CD4-positive, CD25-positive, alpha-beta regulatory T cell (primary cell): ENCODE measurements around the gene GABBR2. TPM values are rescaled to one million over a fixed set of nuclear protein-coding genes. Genes with fewer than 3 reads are reported as not detected.
"Not testable (repeated sequence)": the region's sequence is repeated elsewhere in the genome, so short reads cannot be mapped to it uniquely, and the experiment has no call there.

Experiments used
- ATAC-seq, 2 donors: fragments of 150-1000 bp; cut with Tn5 transposase; one replicate each; pipeline ENCODE4 v1.10.0; 2021; ENCODE audit warnings: low read depth in 2 of 2, moderate number of reproducible peaks in 2 of 2, moderate library complexity in 1 of 2
- DNase-seq, 3 donors: peaks; one replicate each; pipeline versions ENCODE4 v3.0.0 to v3.0.0-alpha.2; 2012 to 2022; ENCODE audit warnings: mixed read lengths in 1 of 3
- H3K27ac ChIP-seq: one replicate; pipeline ENCODE4 v1.7.0; 2013; ENCODE audit warnings: mild to moderate bottlenecking, low read length; ENCODE audit not compliant: insufficient read depth, poor library complexity, severe bottlenecking
- H3K27me3 ChIP-seq: one replicate; pipeline ENCODE4 v1.7.0; 2013; ENCODE audit warnings: low read length; ENCODE audit not compliant: control insufficient read depth, insufficient read depth
- H3K36me3 ChIP-seq: one replicate; pipeline ENCODE4 v1.7.0; 2013; ENCODE audit warnings: mild to moderate bottlenecking, low read length, moderate library complexity; ENCODE audit not compliant: control insufficient read depth, insufficient read depth
- H3K4me1 ChIP-seq: 2 replicates; pipeline ENCODE4 v1.7.0; 2013; ENCODE audit warnings: mild to moderate bottlenecking, low read length; ENCODE audit not compliant: insufficient read depth, control insufficient read depth, poor library complexity, severe bottlenecking
- H3K4me3 ChIP-seq: one replicate; pipeline ENCODE4 v1.7.0; 2013; ENCODE audit warnings: low read depth, mild to moderate bottlenecking, low read length, moderate library complexity
- H3K9me3 ChIP-seq, 2 experiments: 1 replicate in 1 of 2; 2 replicates in 1 of 2; pipeline ENCODE4 v1.7.0; 2013; ENCODE audit warnings: low read length in 2 of 2, mild to moderate bottlenecking in 1 of 2, moderate library complexity in 1 of 2; ENCODE audit not compliant: control insufficient read depth in 2 of 2
- H3K27ac Mint-ChIP-seq, 3 donors: one replicate each; pipeline ENCODE4 v1.8.0; 2020 to 2022; ENCODE audit warnings: mild to moderate bottlenecking in 3 of 3, mixed read lengths in 3 of 3, moderate library complexity in 2 of 3
- H3K27me3 Mint-ChIP-seq: one replicate; pipeline ENCODE4 v1.8.0; 2022; ENCODE audit warnings: mild to moderate bottlenecking, mixed read lengths
- H3K36me3 Mint-ChIP-seq: one replicate; pipeline ENCODE4 v1.8.0; 2020; ENCODE audit warnings: mixed read lengths
- H3K4me1 Mint-ChIP-seq, 4 donors: one replicate each; pipeline ENCODE4 v1.8.0; 2020 to 2022; ENCODE audit warnings: mixed read lengths in 4 of 4, mild to moderate bottlenecking in 1 of 4
- H3K4me3 Mint-ChIP-seq, 4 donors: one replicate each; pipeline ENCODE4 v1.8.0; 2020 to 2022; ENCODE audit warnings: mild to moderate bottlenecking in 4 of 4, mixed read lengths in 4 of 4, moderate library complexity in 3 of 4
- H3K9me3 Mint-ChIP-seq, 7 donors: one replicate each; pipeline ENCODE4 v1.8.0; 2020 to 2022; ENCODE audit warnings: mixed read lengths in 7 of 7, mild to moderate bottlenecking in 3 of 7, moderate library complexity in 2 of 7
- polyA plus RNA-seq, 4 donors: library from polyadenylated mRNA; unstranded; fragments of 300-500 nt; fragmentation: Illumina TruSeq; gene quantifications; one replicate each; pipeline ENCODE4 v1.2.3, GENCODE V29; 2021
- total RNA-seq: library from RNA; stranded (reverse); gene quantifications from one replicate; pipeline ENCODE4 v1.2.3, GENCODE V29; 2022

The GABBR2 gene
- total and polyA plus RNA-seq, 5 donors from 2014 or later: not detected

DNA sequence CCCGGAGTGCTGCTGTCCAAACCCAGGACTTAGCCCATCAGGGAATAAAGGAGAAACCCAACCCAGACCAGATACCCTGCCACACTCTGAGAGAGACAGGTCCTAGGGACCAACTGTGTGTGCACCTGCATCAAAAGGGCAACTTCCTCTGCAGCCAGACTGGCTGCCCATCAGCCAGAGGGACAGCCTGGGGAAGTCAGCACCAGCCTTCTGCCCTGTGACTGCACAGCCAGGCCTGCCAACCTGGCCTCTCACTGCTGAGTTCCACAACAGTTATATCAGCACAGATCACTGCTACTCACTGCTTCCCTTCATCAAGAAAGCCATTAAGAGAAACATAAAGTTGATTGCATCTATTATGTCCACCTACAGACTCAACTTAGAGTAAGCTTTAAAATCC, 18.0 kb downstream of the GABBR2 start:
- Histone ChIP-seq H3K9me3 (no peaks in the 10 kb centered on the region), H3K36me3 (no peaks in the 10 kb centered on the region), H3K4me1 (no peaks in the 10 kb centered on the region), H3K4me3 (no peak overlapping the region), H3K27ac (no peak overlapping the region), H3K27me3 (no peaks in the 10 kb centered on the region)
- H3K4me1 Mint-ChIP-seq: peaks cover 0 to 4% (median 0%) of the 10 kb centered on the region in 4 donors
- peaks cover 11% of the 10 kb centered on the region for H3K27me3 Mint-ChIP-seq
- no peak overlapping the region for H3K4me3 Mint-ChIP-seq
- H3K27ac Mint-ChIP-seq: no peak overlapping the region
- ATAC-seq: no peak
- no peak for DNase-seq
- peaks cover 0 to 5% (median 0%) of the 10 kb centered on the region in 7 donors for H3K9me3 Mint-ChIP-seq
- no peaks in the 10 kb centered on the region for H3K36me3 Mint-ChIP-seq

DNA sequence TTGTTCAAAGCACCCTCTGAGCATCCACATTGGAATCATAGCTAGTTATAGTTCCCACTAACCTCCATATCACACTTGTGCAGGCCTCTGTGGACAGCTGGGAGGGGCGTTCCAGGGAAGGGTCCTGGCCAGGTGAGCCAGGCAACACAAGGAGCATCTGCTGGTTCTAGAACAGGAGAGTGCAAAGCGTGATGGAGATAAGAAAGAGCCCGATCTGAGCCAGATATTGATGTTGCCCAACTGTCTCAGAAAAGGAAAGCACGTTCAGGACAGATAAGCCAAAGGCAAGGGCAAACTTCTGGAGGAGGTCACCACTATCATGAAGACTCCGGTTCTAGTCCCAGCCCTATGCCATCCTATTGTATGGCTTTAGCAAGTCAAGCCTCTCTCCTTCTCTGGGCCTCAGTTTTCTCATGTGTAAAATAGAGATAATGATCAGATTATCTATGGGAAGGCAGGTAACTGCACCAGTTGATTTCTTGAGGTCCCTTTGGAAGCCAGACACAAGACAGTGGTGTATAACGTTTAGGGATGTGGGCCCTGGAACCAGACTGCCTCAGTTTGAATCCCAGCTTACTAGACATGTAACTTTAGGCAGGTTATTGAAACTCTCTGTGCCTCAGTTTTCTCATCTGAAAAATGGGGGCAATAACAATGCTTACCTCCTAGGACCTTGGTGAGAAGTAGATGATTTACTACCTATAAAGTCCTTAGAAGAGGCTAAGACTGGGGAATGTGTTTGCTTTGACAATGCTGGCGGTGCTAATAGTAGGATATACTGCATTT, 19.8 kb downstream of the GABBR2 start:
- DNase-seq (no peak), ATAC-seq (no peak)
- H3K27ac ChIP-seq: no peak overlapping the region
- H3K36me3 ChIP-seq: no peaks in the 10 kb centered on the region
- Mint-ChIP-seq H3K4me1 (peaks cover 0 to 4% (median 0%) of the 10 kb centered on the region in 4 donors), H3K27me3 (no peaks in the 10 kb centered on the region), H3K4me3 (no peak overlapping the region), H3K27ac (no peak overlapping the region), H3K36me3 (no peaks in the 10 kb centered on the region), H3K9me3 (peaks cover 0 to 6% (median 0%) of the 10 kb centered on the region in 7 donors)
- no peaks in the 10 kb centered on the region for H3K4me1 ChIP-seq
- no peaks in the 10 kb centered on the region for H3K9me3 ChIP-seq
- H3K4me3 ChIP-seq: no peak overlapping the region
- no peaks in the 10 kb centered on the region for H3K27me3 ChIP-seq

DNA sequence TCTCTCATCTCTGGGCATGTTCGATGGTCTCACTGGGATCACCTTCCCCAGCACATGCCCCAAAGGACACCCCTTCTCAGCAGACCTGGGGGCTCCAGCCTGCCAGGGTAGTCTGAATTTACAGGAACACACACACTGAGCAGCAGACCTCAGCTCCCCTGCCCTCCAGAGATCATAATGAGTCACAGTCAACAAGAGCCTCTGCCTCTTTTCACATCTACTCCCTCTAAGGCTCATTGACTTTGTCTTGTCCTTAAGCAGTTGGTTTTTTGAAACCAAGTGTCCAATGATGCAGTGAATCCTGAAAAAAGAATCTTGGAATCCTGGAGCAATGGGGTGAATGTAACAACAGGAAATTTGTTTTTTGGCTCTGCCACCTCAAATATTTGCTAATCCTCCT, 20.8 kb downstream of the GABBR2 start:
- Mint-ChIP-seq H3K4me1 (peaks cover 0 to 4% (median 0%) of the 10 kb centered on the region in 4 donors), H3K36me3 (no peaks in the 10 kb centered on the region)

DNA sequence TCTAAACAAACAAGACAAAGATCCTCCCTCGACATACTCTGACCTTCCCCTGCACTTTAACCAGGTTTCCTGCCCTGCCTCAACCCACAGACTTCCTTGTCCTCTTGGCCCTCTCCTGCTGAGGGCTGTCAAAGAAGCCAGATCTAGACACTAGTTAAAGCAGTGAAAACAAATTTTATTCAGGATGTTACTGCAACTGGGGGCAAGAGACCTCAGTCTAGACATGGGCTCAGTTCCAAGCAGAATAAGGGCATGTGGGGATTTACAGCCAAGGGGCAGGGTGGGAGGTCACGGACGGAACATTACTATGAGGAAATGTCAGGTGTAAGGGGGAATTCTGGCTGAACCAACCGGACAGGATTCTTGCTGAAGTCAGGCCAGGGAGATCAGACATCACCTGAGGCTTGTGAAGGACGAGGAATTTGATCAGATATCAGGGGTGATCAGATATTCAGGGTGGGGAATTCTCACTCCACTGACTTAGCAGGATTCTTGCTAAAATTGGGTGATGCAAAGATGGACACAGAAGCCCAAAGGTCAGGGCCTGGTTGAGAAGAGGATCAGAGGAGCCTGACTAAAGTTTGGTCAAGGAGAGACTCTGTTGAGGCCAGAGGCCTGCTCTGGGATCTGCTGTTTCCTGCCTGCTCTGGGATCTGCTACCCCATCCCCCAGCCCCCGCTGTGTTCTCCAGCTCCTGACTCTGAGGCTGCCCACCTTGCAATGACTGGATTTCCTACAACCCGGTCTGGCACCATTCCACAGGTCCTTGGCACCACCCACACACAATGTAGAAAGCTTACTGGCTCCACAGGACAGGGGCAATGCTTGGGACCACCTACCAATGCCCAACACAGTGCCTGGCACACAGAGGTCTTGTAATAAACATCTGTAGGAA, 21.5 kb downstream of the GABBR2 start:
- no peak overlapping the region for H3K4me3 Mint-ChIP-seq
- no peaks in the 10 kb centered on the region for H3K36me3 Mint-ChIP-seq
- peak overlapping the region in 2 of 3 donors; percentile 5 to 78 for H3K27ac Mint-ChIP-seq

More for the DNA sequence above, 20.8 kb downstream of the GABBR2 start:
- no peak for ATAC-seq
- no peaks in the 10 kb centered on the region for H3K9me3 ChIP-seq
- no peak overlapping the region for H3K4me3 ChIP-seq
- Mint-ChIP-seq H3K27ac (no peak overlapping the region), H3K9me3 (peaks cover 0 to 6% (median 0%) of the 10 kb centered on the region in 7 donors), H3K27me3 (no peaks in the 10 kb centered on the region), H3K4me3 (no peak overlapping the region)
- H3K27ac ChIP-seq: no peak overlapping the region
- H3K4me1 ChIP-seq: no peaks in the 10 kb centered on the region
- no peak for DNase-seq
- H3K27me3 ChIP-seq: no peaks in the 10 kb centered on the region
- H3K36me3 ChIP-seq: no peaks in the 10 kb centered on the region

DNA sequence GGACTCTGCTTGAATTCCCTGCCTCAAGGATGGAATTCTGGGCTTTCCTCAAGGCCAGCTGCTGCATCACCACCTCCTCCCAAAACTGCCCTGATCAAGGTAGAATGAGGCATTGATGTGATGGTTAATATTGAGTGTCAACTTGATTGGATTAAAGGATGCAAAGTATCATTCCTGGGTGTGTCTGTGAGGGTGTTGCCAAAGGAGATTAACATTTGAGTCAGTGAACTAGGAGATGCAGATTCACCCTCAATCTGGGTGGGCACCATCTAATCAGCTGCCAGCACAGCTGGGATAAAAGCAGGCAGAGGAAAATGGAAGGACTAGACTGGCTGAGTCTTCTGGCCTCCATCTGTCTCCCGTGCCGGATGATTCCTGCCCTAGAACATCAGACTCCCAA, 23.9 kb downstream of the GABBR2 start:
- not testable (repeated sequence) for H3K4me3 Mint-ChIP-seq, H3K9me3 Mint-ChIP-seq, H3K27ac ChIP-seq, H3K36me3 ChIP-seq, H3K4me1 Mint-ChIP-seq, H3K27me3 ChIP-seq, H3K36me3 Mint-ChIP-seq, H3K4me1 ChIP-seq, H3K27me3 Mint-ChIP-seq, DNase-seq, H3K9me3 ChIP-seq, H3K27ac Mint-ChIP-seq, ATAC-seq, H3K4me3 ChIP-seq

More for the DNA sequence above, 21.5 kb downstream of the GABBR2 start:
- Histone ChIP-seq H3K4me1 (no peaks in the 10 kb centered on the region), H3K27ac (no peak overlapping the region), H3K9me3 (no peaks in the 10 kb centered on the region), H3K4me3 (no peak overlapping the region), H3K27me3 (no peaks in the 10 kb centered on the region), H3K36me3 (no peaks in the 10 kb centered on the region)
- ATAC-seq: no peak
- no peaks in the 10 kb centered on the region for H3K27me3 Mint-ChIP-seq
- peaks cover 0 to 6% (median 0%) of the 10 kb centered on the region in 7 donors for H3K9me3 Mint-ChIP-seq
- H3K4me1 Mint-ChIP-seq: peaks cover 0 to 4% (median 0%) of the 10 kb centered on the region in 4 donors
- DNase-seq: no peak

DNA sequence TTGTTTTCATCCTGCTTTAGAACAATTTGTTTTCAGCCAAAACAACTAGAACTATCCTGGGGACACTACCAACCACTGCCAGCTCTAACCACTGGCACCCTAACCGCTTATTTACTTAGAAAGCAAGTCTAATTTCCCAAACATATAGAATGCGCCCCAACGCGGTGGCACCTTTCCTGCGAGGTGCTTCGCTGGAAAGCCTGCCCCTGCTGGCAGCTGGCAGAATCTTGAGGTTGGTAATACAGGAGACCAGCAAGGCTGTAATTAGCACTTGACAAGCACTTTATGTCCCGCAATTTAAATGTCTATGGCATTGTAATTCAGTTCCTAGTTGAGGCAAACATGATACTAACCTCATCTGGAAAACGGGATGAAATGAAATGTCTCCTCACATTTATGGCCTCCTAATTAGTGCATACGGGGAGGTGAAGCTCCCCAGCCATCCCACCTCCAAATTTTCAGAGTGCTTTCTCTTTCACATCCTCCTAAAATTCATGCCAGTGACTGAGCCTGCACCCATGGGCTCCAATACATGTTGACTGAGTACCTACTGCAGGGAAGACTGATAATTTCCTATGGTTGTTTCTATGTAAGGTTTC, 30.4 kb downstream of the GABBR2 start:
- Histone ChIP-seq H3K9me3 (peaks cover 0 to 4% of the 10 kb centered on the region in 2 experiments), H3K27me3 (no peaks in the 10 kb centered on the region), H3K27ac (no peak overlapping the region), H3K4me1 (no peaks in the 10 kb centered on the region), H3K4me3 (no peak overlapping the region), H3K36me3 (no peaks in the 10 kb centered on the region)
- no peak overlapping the region for H3K4me3 Mint-ChIP-seq
- H3K36me3 Mint-ChIP-seq: no peaks in the 10 kb centered on the region
- DNase-seq (peak in 1 of 3 donors; percentile 23), ATAC-seq (no peak)
- peaks cover 0 to 6% (median 0%) of the 10 kb centered on the region in 7 donors for H3K9me3 Mint-ChIP-seq
- peaks cover 5% of the 10 kb centered on the region for H3K27me3 Mint-ChIP-seq
- H3K4me1 Mint-ChIP-seq: no peaks in the 10 kb centered on the region
- no peak overlapping the region for H3K27ac Mint-ChIP-seq

DNA sequence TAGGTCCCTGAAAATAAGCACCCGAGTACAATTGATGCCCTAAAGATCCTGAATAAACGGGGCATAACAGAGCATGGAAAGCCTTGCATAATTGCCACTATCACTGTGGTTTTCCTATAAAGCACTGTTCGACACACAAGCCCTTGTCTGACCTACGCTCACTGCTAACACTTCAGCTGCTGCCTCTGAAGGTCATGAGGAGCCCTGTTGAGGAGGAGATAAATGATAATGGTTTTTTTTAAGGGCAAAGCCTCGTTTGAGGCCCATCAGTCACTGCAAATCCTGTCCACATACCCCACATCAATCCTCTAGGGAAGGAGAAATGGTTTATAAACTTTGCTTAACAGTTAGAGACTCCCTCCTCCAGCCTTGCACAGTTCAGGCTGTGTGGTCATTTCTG, 35.1 kb downstream of the GABBR2 start:
- no peaks in the 10 kb centered on the region for H3K36me3 ChIP-seq
- peaks cover 0 to 4% of the 10 kb centered on the region in 2 experiments for H3K9me3 ChIP-seq
- peaks cover 19% of the 10 kb centered on the region for H3K27me3 Mint-ChIP-seq
- ATAC-seq (no peak), DNase-seq (no peak)
- no peaks in the 10 kb centered on the region for H3K4me1 ChIP-seq
- peaks cover 0 to 6% (median 0%) of the 10 kb centered on the region in 7 donors for H3K9me3 Mint-ChIP-seq
- no peak overlapping the region for H3K27ac Mint-ChIP-seq
- H3K4me3 ChIP-seq: no peak overlapping the region
- H3K4me3 Mint-ChIP-seq: no peak overlapping the region
- H3K27ac ChIP-seq: no peak overlapping the region
- no peaks in the 10 kb centered on the region for H3K4me1 Mint-ChIP-seq
- no peaks in the 10 kb centered on the region for H3K36me3 Mint-ChIP-seq
- peaks cover 7% of the 10 kb centered on the region for H3K27me3 ChIP-seq
